ENCODE results near the gene BICRAL. TPM values are rescaled to one million over a fixed set of nuclear protein-coding genes. Genes with fewer than 3 reads are reported as not detected.
"Not testable (repeated sequence)": the region's sequence is repeated elsewhere in the genome, so short reads cannot be mapped to it uniquely, and the experiment has no call there.

The BICRAL gene
- total RNA-seq, 1 donor from 2014 or later = 2.9 TPM

GRCh38 chr6:42795651-42796050, 13.8 kb downstream of the BICRAL start:
- H3K4me3 ChIP-seq (ENCODE audit: low read depth, low read length) = no peak overlapping the region
- no peak for TF ChIP-seq CTCF (conservative IDR thresholded peaks at IDR 0.05; ENCODE audit: low read depth, low read length)
- no peak for DNase-seq (ENCODE audit: low read depth)

GRCh38 chr6:42796171-42796570, 14.3 kb downstream of the BICRAL start:
- H3K4me3 ChIP-seq (ENCODE audit: low read depth, low read length) = no peak overlapping the region
- TF ChIP-seq CTCF (conservative IDR thresholded peaks at IDR 0.05; ENCODE audit: low read depth, low read length) = no peak

DNA sequence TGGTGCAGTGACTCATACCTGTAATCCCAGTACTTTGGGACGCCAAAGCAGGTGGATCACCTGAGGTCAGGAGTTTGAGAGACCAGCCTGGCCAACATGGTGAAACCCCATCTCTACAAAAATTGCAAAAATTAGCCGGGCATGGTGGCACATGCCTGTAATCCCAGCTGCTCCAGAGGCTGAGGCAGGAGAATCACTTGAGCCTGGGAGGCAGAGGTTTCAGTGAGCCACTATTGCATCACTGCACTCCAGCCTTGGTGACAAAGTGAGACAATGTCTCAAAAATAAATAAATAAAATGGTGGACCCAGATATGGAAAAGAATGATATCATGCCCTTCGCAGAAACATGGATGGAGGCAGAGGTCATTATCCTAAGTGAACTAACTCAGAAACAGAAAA, 15.8 kb downstream of the BICRAL start:
- not testable (repeated sequence) for H3K4me3 ChIP-seq (ENCODE audit: low read depth, low read length); DNase-seq (ENCODE audit: low read depth)

More at GRCh38 chr6:42796171-42796570, 14.3 kb downstream of the BICRAL start:
- DNase-seq (ENCODE audit: low read depth) = no peak

DNA sequence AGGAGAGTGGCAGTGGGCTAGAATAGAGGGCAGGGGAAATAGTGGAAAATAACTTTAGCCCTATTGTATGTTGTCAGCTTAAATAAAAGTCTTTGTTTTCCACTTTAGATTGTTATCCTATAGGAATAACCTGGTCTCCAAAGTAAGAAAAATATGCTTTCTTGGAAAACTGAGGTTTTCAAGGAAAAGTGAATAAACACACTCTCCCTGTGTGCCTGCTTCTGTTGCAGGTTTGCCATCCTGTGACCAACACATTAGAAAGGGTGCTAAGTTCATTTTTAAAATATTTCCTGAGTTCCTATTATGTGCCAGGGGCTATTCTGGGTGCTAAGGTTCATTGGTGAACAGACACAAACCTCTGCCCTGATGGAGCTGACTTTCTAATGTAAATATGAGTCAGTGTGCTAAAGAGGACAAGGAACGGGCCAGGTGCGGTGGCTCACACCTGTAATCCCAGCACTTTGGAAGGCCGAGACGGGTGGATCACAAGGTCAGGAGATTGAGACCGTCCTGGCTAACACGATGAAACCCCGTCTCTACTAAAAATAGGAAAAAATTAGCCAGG, 23.5 kb downstream of the BICRAL start:
- no peak overlapping the region for H3K4me3 ChIP-seq (ENCODE audit: low read depth, low read length)
- TF ChIP-seq CTCF (conservative IDR thresholded peaks at IDR 0.05; ENCODE audit: low read depth, low read length) = no peak
- DNase-seq (ENCODE audit: low read depth) = no peak

DNA sequence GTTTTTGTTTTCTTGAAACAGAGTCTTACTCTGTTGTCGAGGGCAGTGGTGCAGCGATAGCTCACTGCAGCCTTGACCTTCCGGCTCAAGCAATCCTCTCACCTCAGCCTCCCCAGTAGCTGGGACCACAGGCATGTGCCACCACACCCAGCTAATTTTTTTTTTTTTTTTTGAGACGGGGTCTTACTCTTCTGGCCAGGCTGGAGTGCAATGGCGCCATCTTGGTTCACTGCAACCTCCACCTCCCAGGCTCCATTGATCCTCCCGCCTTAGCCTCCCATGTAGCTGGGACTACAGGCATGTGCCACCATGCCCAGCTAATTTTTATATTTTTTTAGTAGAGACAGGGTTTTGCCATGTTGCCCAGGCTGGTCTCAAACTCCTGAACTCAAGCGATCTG, 24.5 kb downstream of the BICRAL start:
- DNase-seq (ENCODE audit: low read depth); H3K4me3 ChIP-seq (ENCODE audit: low read depth, low read length): not testable (repeated sequence)

DNA sequence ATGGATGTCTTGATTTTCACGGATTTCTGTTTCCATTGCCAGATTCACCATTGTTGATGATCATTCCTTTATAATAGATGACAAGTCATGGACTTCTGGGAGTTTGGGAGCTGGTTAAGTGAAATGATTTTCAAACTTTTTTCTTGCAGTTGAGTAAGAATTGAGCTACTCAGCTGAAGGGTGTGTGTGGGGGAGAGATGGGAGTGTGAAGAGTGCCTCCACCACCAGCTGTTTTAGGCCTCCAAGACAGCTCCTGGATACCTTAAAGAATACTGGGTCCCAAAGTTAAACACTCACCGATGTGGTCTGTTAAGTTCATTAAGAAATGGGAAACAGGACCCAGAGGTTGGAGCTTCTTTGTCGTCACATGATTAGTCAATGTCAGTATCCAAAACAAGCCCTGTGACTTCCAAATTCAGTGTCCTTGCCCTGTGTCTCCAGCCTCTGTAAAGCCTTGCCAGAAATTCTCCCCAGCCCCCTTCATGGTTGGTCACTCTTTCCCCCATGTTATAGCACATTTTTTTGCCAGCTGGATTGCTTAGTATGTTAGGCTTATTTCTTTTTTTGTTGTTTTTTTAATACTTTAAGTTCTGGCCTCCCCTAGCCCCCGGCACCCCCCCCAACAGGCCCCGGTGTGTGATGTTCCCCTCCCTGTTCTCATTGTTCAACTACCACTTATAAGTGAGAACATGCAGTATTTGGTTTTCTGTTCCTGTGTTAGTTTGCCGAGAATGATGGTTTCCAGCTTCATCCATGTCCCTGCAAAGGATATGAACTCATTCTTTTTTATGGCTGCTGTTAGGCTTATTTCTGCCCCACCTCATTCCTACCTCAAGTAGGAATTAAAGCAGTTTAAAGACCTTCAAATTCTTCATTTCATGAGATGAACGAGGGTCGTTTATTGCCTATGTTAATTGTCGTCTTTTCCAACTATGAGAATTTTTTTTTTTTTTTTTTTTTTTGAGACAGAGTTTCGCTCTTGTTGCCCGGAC, 26.9 kb downstream of the BICRAL start:
- H3K4me3 ChIP-seq (ENCODE audit: low read depth, low read length) = no peak overlapping the region
- no peak for DNase-seq (ENCODE audit: low read depth)
- no peak for TF ChIP-seq CTCF (conservative IDR thresholded peaks at IDR 0.05; ENCODE audit: low read depth, low read length)

GRCh38 chr6:42813074-42813645, 31.3 kb downstream of the BICRAL start:
- no peak for DNase-seq (ENCODE audit: low read depth)
- no peak for TF ChIP-seq CTCF (conservative IDR thresholded peaks at IDR 0.05; ENCODE audit: low read depth, low read length)
- no peak overlapping the region for H3K4me3 ChIP-seq (ENCODE audit: low read depth, low read length)

Data from epithelial cell of proximal tubule (primary cell).